Kidney (tissue), 14 donors: ENCODE measurements around the gene USF2. TPM values are rescaled to one million over a fixed set of nuclear protein-coding genes. Genes with fewer than 3 reads are reported as not detected.

Source experiments
- DNase-seq, 5 donors: peaks; one replicate each; pipeline ENCODE4 v3.0.0-alpha.2; 2013 to 2020
- FAIRE-seq: peaks from 2 replicates; lab custom pipeline; 2012; peaks lifted over from hg19 to GRCh38; lab: Jason Lieb, UNC
- H3K27ac ChIP-seq, 2 donors: one replicate each; pipeline ENCODE4 v1.7.0; 2013; ENCODE audit warnings: low read depth in 2 of 2, low read length in 2 of 2, inconsistent platforms in 1 of 2
- H3K27me3 ChIP-seq: one replicate; pipeline ENCODE4 v1.7.1; 2013; ENCODE audit warnings: low read length, inconsistent platforms; ENCODE audit not compliant: control insufficient read depth, insufficient read depth
- H3K36me3 ChIP-seq, 3 donors: one replicate each; pipeline versions ENCODE4 v1.7.0 to v1.7.1; 2013; ENCODE audit warnings: low read length in 3 of 3, control low read depth in 1 of 3, inconsistent platforms in 1 of 3; ENCODE audit not compliant: insufficient read depth in 3 of 3, control insufficient read depth in 2 of 3
- H3K4me1 ChIP-seq, 3 donors: one replicate each; pipeline versions ENCODE4 v1.7.0 to v1.7.1; 2013; ENCODE audit warnings: low read length in 3 of 3, inconsistent platforms in 1 of 3, low read depth in 1 of 3; ENCODE audit not compliant: control insufficient read depth in 2 of 3, insufficient read depth in 2 of 3
- H3K4me3 ChIP-seq, 3 donors: one replicate each; pipeline versions ENCODE4 v1.7.0 to v1.8.1; 2013; ENCODE audit warnings: low read length in 3 of 3, control low read depth in 1 of 3, inconsistent platforms in 1 of 3
- H3K9ac ChIP-seq, 3 donors: one replicate each; pipeline versions ENCODE4 v1.7.0 to v1.7.1; 2013; ENCODE audit warnings: low read length in 3 of 3, control low read depth in 1 of 3, inconsistent platforms in 1 of 3
- H3K9me3 ChIP-seq, 3 donors: one replicate each; pipeline versions ENCODE4 v1.7.0 to v1.7.1; 2013; ENCODE audit warnings: low read length in 3 of 3, control low read depth in 1 of 3, inconsistent platforms in 1 of 3; ENCODE audit not compliant: control insufficient read depth in 2 of 3, insufficient read depth in 1 of 3
- intact Hi-C: fragments of 100-400 bp; cut with DNase I; formaldehyde crosslinking; loops from one replicate; pipeline ENCODE4 v1.11.1; 2022
- polyA plus RNA-seq: library from polyadenylated mRNA; stranded (reverse); fragments of 350-450 nt; fragmentation: Illumina TruSeq; extraction: RNeasy Lipid Tissue Mini Kit (QIAGEN cat#74804); gene quantifications from one replicate; pipeline ENCODE4 v1.2.3, GENCODE V29; 2014; ENCODE audit warnings: low read depth, low replicate concordance; ENCODE audit not compliant: insufficient read depth
- total RNA-seq: library from RNA; stranded (reverse); fragmentation: NEBNext Ultra II Directional; extraction: Animal tissue kit (Norgen Biotek cat#: 25700); gene quantifications from one replicate; pipeline ENCODE4 v1.2.1, GENCODE V29; 2021
- TF ChIP-seq, protein P1 (sequence below): IDR thresholded peaks from 3 replicates; pipeline ENCODE4 v1.5.1; 2012; ENCODE audit warnings: mild to moderate bottlenecking, moderate library complexity, borderline replicate concordance; ENCODE audit not compliant: insufficient read depth; ENCODE audit errors: extremely low read depth
- donor health status: control.
- donor health status: control.
- donor health status: control.
- donor health status: control.
- donor health status: control.
- donor health status: DM: yes; HTN: yes; CAD: no.
- donor health status: Normal renal cell carcinoma (clear cell type).

Gene USF2
- total and polyA plus RNA-seq, 2 donors from 2014 or later: 82.8 to 118 TPM

GRCh38 chr19:35266520-35267352, 2.0 kb upstream of the USF2 start:
- peaks cover 0 to 17% (median 6%) of the 10 kb centered on the region in 3 donors for H3K4me1 ChIP-seq
- TF ChIP-seq, protein P1, sequence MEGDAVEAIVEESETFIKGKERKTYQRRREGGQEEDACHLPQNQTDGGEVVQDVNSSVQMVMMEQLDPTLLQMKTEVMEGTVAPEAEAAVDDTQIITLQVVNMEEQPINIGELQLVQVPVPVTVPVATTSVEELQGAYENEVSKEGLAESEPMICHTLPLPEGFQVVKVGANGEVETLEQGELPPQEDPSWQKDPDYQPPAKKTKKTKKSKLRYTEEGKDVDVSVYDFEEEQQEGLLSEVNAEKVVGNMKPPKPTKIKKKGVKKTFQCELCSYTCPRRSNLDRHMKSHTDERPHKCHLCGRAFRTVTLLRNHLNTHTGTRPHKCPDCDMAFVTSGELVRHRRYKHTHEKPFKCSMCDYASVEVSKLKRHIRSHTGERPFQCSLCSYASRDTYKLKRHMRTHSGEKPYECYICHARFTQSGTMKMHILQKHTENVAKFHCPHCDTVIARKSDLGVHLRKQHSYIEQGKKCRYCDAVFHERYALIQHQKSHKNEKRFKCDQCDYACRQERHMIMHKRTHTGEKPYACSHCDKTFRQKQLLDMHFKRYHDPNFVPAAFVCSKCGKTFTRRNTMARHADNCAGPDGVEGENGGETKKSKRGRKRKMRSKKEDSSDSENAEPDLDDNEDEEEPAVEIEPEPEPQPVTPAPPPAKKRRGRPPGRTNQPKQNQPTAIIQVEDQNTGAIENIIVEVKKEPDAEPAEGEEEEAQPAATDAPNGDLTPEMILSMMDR: no peak
- H3K27ac ChIP-seq: peak overlapping the region; percentile 83 to 92
- peak overlapping the region in 2 of 3 donors; percentile 90 to 93 for H3K9ac ChIP-seq
- H3K36me3 ChIP-seq: peaks cover 7 to 15% (median 8%) of the 10 kb centered on the region in 3 donors
- intact Hi-C loops: no loop called here
- DNase-seq: peak in 3 of 5 donors; percentile 14 to 80 (median 80)
- no peaks in the 10 kb centered on the region for H3K9me3 ChIP-seq
- FAIRE-seq: no peak
- no peaks in the 10 kb centered on the region for H3K27me3 ChIP-seq
- H3K4me3 ChIP-seq: peak overlapping the region; percentile 68 to 84 (median 84)

DNA sequence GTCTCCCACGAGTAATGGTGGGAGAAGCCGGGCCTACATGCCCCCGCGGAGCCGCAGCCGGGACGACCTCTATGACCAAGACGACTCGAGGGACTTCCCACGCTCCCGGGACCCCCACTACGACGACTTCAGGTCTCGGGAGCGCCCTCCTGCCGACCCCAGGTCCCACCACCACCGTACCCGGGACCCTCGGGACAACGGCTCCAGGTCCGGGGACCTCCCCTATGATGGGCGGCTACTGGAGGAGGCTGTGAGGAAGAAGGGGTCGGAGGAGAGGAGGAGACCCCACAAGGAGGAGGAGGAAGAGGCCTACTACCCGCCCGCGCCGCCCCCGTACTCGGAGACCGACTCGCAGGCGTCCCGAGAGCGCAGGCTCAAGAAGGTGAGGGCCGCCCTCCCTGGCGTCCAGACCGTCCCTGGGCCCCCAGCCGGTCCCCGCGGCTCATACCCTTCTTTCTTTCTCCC, 1.4 kb upstream of the USF2 start:
- H3K4me1 ChIP-seq: peaks cover 0 to 17% (median 6%) of the 10 kb centered on the region in 3 donors
- peak overlapping the region; percentile 68 to 84 (median 84) for H3K4me3 ChIP-seq
- peak overlapping the region; percentile 57 to 93 (median 90) for H3K9ac ChIP-seq
- no peaks in the 10 kb centered on the region for H3K9me3 ChIP-seq
- TF ChIP-seq, protein P1: no peak
- peak overlapping the region; percentile 83 to 92 for H3K27ac ChIP-seq
- intact Hi-C loops: no loop called here
- peak in 4 of 5 donors; percentile 49 to 90 (median 82) for DNase-seq
- no peak for FAIRE-seq
- H3K36me3 ChIP-seq: peaks cover 7 to 18% (median 8%) of the 10 kb centered on the region in 3 donors
- H3K27me3 ChIP-seq: no peaks in the 10 kb centered on the region

DNA sequence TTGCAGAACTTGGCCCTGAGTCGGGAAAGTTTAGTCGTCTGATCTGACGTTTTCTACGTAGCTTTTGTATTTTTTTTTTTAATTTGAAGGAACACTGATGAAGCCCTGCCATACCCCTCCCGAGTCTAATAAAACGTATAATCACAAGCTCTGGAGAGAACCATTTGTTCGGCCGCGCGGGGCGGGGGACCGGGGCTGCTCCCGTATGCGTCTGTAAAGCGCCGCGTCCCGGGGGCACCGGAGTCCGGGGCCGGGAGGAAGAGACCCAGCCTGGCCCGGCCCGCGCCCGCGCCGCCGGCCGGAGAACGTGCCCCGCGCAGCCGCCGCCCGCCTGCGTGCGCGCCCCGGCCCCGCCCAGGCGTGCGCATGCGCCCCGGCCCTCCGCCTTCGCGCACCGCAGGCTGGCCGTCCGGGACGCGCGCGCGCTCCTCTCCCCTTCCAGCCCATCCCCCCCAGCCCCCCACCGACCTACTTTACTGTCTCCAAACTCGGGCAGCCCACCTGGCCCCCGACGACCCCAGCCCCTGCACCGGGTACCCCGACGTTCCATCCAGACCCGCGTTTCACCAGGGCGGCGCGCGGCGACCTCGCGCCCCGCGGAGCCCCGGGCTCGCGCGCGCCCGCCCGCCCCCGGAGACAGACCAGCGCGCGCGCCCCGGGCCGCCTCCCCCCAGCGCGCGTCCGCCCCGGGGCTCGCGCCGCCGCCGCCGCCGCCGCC, 785 bp upstream of the USF2 start:
- H3K9ac ChIP-seq: peak overlapping the region; percentile 57 to 93 (median 90)
- DNase-seq (peak; percentile 76 to 94 (median 88)), FAIRE-seq (no peak)

More for the DNA sequence above, 785 bp upstream of the USF2 start:
- intact Hi-C loops: no loop called here
- H3K9me3 ChIP-seq: no peaks in the 10 kb centered on the region
- TF ChIP-seq, protein P1: no peak
- peak overlapping the region; percentile 88 to 92 for H3K27ac ChIP-seq
- peaks cover 7 to 19% (median 8%) of the 10 kb centered on the region in 3 donors for H3K36me3 ChIP-seq
- H3K27me3 ChIP-seq: no peaks in the 10 kb centered on the region
- H3K4me3 ChIP-seq: peak overlapping the region; percentile 68 to 84 (median 84)
- peaks cover 0 to 17% (median 6%) of the 10 kb centered on the region in 3 donors for H3K4me1 ChIP-seq
